Right cardiac atrium (tissue), 5 donors: ENCODE results near the gene ATOSA. TPM values are rescaled to one million over a fixed set of nuclear protein-coding genes. Genes with fewer than 3 reads are reported as not detected.

ENCODE experiments used
- ATAC-seq, 2 donors: fragments of 200-7000 bp; cut with Tn5 transposase; one replicate each; pipeline versions ENCODE4 v1.8.0 to v1.9.1; 2020; ENCODE audit warnings: moderate library complexity in 2 of 2, mild to moderate bottlenecking in 1 of 2
- DNase-seq, 3 donors: peaks; one replicate each; pipeline ENCODE4 v3.0.0-alpha.2; 2020
- H3K27ac ChIP-seq: one replicate; pipeline ENCODE4 v1.5.1; 2013; ENCODE audit warnings: mild to moderate bottlenecking, low read length, control low read depth, moderate library complexity
- H3K27me3 ChIP-seq: one replicate; pipeline ENCODE4 v1.6.1; 2013; ENCODE audit not compliant: control insufficient read depth, insufficient read depth
- H3K4me1 ChIP-seq: one replicate; pipeline ENCODE4 v1.6.1; 2013; ENCODE audit warnings: low read length; ENCODE audit not compliant: control insufficient read depth, insufficient read depth
- H3K4me3 ChIP-seq: one replicate; pipeline ENCODE4 v1.5.1; 2013; ENCODE audit warnings: low read length, control low read depth
- H3K9me3 ChIP-seq: one replicate; pipeline ENCODE4 v1.6.1; 2013; ENCODE audit warnings: low read length; ENCODE audit not compliant: control insufficient read depth
- WGBS: extraction: QIAGEN DNeasy Blood & Tissue Kit; methylation state at CpG from one replicate; pipeline ENCODE4 v1.1.7; 2013; 5-methylcytosine and 5-hydroxymethylcytosine counted together
- intact Hi-C, 4 donors: fragments of 100-400 bp; cut with DNase I; formaldehyde crosslinking; loops; one replicate each; pipeline versions ENCODE4 v1.11.0 to v1.14.0; 2022 to 2023
- polyA plus RNA-seq: library from polyadenylated mRNA; stranded (reverse); fragments of 200-250 nt; gene quantifications from one replicate; pipeline ENCODE4 v1.2.3, GENCODE V29; 2013
- total RNA-seq, 4 donors: library from RNA; stranded (reverse); fragmentation: NEBNext Ultra II Directional; extraction: Animal tissue kit (Norgen Biotek cat#: 25700); gene quantifications; one replicate each; pipeline ENCODE4 v1.2.1, GENCODE V29; 2021
- donor health status: healthy with polysubstance abuse.
- donor health status: DM: no; HTN: yes; CAD: no.
- donor health status: DM: no; HTN: no; CAD: no.
- donor health status: DM: no; HTN: yes; CAD: no; lungs with severe emphysema.
- donor health status: DM: yes; HTN: yes; CAD: no.

ATOSA gene
- total and polyA plus RNA-seq, 5 donors, result 29.3 to 51.7 (median 33.2) TPM

- ATAC-seq (peak; percentile 99 to 100), DNase-seq (peak; percentile 63 to 78 (median 65))
- Histone ChIP-seq H3K4me1 (peaks cover 5% of the 10 kb centered on the region), H3K9me3 (no peaks in the 10 kb centered on the region), H3K4me3 (peak overlapping the region; percentile 56), H3K27ac (peak overlapping the region; percentile 81), H3K27me3 (no peaks in the 10 kb centered on the region)
- WGBS, result 6% methylated on average over 8 of the region's 8 CpGs
- intact Hi-C loops, result no loop called here
Observed at GRCh38 chr15:52651868-52652267, 27.3 kb downstream of the ATOSA start.

GRCh38 chr15:52651114-52651513 is 28.1 kb downstream of the ATOSA start:
- H3K27me3 ChIP-seq, result no peaks in the 10 kb centered on the region
- peak overlapping the region; percentile 56 for H3K4me3 ChIP-seq
- intact Hi-C loops, result no loop called here
- no peak for ATAC-seq
- WGBS, result 88% methylated on average over 1 of the region's 1 CpG
- peaks cover 5% of the 10 kb centered on the region for H3K4me1 ChIP-seq
- DNase-seq, result no peak
- H3K9me3 ChIP-seq, result no peaks in the 10 kb centered on the region
- no peak overlapping the region for H3K27ac ChIP-seq

DNA sequence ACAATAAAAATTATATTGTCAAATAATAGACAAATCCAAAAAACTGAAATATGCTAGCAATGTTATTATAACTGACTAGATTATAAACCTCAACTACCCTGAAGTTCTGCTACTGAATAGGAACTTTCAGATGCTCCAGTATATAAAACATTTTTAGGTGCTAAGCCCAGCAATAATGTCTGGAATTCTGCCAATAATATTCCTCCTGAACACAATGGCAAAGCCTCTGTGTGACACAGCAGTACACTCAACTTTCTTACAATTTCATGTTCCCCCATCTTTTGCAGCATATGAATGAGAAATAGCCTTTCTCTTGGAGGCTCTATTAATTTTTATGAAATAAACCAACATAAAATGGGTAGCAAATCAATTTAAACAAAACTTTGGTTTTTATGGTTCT is 29.5 kb downstream of the ATOSA start:
- ATAC-seq (no peak), DNase-seq (no peak)
- Histone ChIP-seq H3K4me1 (peaks cover 8% of the 10 kb centered on the region), H3K27ac (no peak overlapping the region), H3K9me3 (no peaks in the 10 kb centered on the region), H3K27me3 (no peaks in the 10 kb centered on the region), H3K4me3 (no peak overlapping the region)
- intact Hi-C loops, result no loop called here

DNA sequence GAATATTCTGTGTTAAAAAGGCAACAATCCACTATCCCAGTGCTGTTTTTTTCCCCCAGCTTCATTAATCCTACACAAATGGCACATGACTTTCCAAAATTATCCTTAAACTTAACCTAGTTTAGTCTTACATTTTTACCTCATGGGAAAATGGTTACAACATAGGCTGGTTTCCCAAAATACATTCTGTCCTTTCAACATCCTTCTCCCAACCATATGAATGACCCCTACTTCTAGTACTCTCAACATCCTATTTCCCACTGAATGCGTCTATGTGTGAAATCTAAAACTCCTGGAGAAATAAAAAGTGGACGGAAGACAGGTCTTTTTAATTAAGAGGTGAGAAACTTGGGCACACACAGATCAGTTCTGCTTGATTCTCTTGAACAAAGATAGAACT is 33.3 kb downstream of the ATOSA start:
- DNase-seq, result no peak

GRCh38 chr15:52642386-52643361 is 36.5 kb downstream of the ATOSA start:
- H3K27ac ChIP-seq, result peak overlapping the region; percentile 66
- H3K4me3 ChIP-seq, result no peak overlapping the region
- H3K27me3 ChIP-seq, result no peaks in the 10 kb centered on the region
- ATAC-seq, result peak in 1 of 2 donors; percentile 68
- no peaks in the 10 kb centered on the region for H3K9me3 ChIP-seq
- no peak for DNase-seq
- intact Hi-C loops, result no loop called here
- WGBS, result 61% methylated on average over 5 of the region's 5 CpGs
- peaks cover 3% of the 10 kb centered on the region for H3K4me1 ChIP-seq

More for the DNA sequence above, 33.3 kb downstream of the ATOSA start:
- no peak for ATAC-seq
- Histone ChIP-seq H3K4me3 (no peak overlapping the region), H3K27me3 (no peaks in the 10 kb centered on the region), H3K27ac (no peak overlapping the region), H3K9me3 (no peaks in the 10 kb centered on the region), H3K4me1 (peaks cover 3% of the 10 kb centered on the region)
- WGBS, result 77% methylated on average over 2 of the region's 2 CpGs
- intact Hi-C loops, result no loop called here

DNA sequence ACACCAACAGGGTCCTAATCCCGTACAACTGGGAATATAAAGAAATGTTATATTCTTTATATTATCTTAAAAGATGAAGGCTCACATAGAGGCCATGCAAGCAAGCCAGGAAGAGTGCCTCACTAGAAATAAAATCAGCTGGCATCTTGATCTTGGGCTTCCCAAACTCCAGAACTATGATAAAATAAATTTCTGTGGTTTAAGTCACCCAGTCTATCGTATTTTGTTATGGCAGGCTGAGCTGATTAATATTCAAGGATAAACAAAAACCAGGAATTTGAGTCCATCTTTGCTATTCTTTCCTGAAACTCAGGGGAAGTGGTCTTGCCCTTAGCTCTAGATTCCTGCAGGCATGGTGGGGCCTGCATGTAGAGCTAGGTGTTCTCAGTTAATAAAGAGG is 42.7 kb downstream of the ATOSA start:
- intact Hi-C loops, result no loop called here
- Histone ChIP-seq H3K27me3 (no peaks in the 10 kb centered on the region), H3K27ac (no peak overlapping the region), H3K4me1 (peaks cover 1% of the 10 kb centered on the region), H3K9me3 (no peaks in the 10 kb centered on the region), H3K4me3 (no peak overlapping the region)
- 91% methylated on average over 2 of the region's 2 CpGs for WGBS
- ATAC-seq, result no peak
- no peak for DNase-seq

DNA sequence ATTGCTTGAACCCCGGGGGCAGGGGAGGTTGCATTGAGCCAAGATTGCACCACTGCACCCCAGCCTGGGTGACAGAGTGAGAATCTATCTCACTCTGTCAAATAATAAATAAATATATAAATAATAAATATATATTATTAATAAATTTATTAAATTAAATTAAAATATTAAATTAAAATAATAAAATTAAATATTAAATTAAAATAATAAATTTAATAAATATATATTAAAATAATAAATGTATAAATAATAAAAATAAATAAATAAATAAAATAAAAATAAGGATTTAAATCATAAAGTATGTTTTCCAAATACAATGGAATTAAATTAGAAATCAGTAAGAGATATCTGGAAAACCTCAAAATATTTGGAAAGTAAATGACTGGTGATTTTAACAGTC is 43.3 kb downstream of the ATOSA start:
- Histone ChIP-seq H3K27me3 (no peaks in the 10 kb centered on the region), H3K4me3 (no peak overlapping the region), H3K4me1 (peaks cover 1% of the 10 kb centered on the region), H3K9me3 (no peaks in the 10 kb centered on the region), H3K27ac (no peak overlapping the region)
- DNase-seq (no peak), ATAC-seq (no peak)
- intact Hi-C loops, result no loop called here
- WGBS, result 100% methylated on average over 1 of the region's 1 CpG

Other genes with a start within 250 kb of the ATOSA start
- 10 to 100 TPM in 3 of 4 donors, 1 to 10 TPM in 1; 9.9 to 17.7 (median 11.3) TPM for gene MYO5A, start 150.5 kb downstream of the ATOSA start, total RNA-seq
- 4.1 TPM for gene MYO5A, start 150.5 kb downstream of the ATOSA start, polyA plus RNA-seq
- 100 to 1,000 TPM; 146 to 179 (median 164) TPM for gene ARPP19, start 110.4 kb downstream of the ATOSA start, total RNA-seq
- 70.3 TPM for gene ARPP19, start 110.4 kb downstream of the ATOSA start, polyA plus RNA-seq
- gene ONECUT1, start 110.9 kb upstream of the ATOSA start, total RNA-seq, result under 1 TPM in 1 of 4 donors, not detected in 3; 0.29 TPM
- gene ONECUT1, start 110.9 kb upstream of the ATOSA start, polyA plus RNA-seq, result 0.05 TPM